Choroid plexus epithelial cell (primary cell): ENCODE results near the gene IL23A.
A peak's percentile ranks its signal among the peaks of the same experiment; 100 is the strongest.
"Not testable (repeated sequence)": the region's sequence is repeated elsewhere in the genome, so short reads cannot be mapped to it uniquely, and the experiment has no call there.

Source experiments
- DNase-seq: peaks from one replicate; pipeline ENCODE4 v3.0.0-alpha.2; 2010; ENCODE audit warnings: low read depth
- H3K4me3 ChIP-seq: 2 replicates; pipeline ENCODE4 v1.5.1; 2011; ENCODE audit warnings: low read depth, mild to moderate bottlenecking, control low read depth, low read length, moderate library complexity
- TF ChIP-seq, protein P1 (sequence below): conservative IDR thresholded peaks from 2 replicates; pipeline ENCODE4 v1.5.1; 2011; ENCODE audit warnings: low read depth, mild to moderate bottlenecking, control low read depth, inconsistent platforms, low read length, moderate library complexity

The IL23A gene

DNA sequence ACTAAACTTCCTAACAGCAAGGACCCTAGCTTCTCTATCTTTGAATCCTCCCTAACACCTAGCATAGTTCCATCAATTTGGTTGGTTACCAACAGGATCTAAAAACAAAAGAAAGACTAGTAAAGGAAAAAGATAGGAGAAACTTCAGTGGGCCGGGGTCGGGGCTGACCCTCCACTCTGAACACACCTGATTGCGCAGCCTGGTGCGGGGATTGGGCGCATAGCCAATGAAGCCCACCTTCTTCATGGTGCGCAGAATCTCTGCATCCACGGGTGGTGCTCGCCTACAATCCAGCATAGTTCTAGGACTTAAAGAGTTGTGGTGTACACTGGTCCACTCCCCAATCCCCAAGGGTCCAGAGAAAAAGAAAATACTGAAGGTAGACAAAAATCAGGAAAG, 12.6 kb upstream of the IL23A start:
- no peak overlapping the region for H3K4me3 ChIP-seq
- no peak for DNase-seq
- TF ChIP-seq, protein P1, sequence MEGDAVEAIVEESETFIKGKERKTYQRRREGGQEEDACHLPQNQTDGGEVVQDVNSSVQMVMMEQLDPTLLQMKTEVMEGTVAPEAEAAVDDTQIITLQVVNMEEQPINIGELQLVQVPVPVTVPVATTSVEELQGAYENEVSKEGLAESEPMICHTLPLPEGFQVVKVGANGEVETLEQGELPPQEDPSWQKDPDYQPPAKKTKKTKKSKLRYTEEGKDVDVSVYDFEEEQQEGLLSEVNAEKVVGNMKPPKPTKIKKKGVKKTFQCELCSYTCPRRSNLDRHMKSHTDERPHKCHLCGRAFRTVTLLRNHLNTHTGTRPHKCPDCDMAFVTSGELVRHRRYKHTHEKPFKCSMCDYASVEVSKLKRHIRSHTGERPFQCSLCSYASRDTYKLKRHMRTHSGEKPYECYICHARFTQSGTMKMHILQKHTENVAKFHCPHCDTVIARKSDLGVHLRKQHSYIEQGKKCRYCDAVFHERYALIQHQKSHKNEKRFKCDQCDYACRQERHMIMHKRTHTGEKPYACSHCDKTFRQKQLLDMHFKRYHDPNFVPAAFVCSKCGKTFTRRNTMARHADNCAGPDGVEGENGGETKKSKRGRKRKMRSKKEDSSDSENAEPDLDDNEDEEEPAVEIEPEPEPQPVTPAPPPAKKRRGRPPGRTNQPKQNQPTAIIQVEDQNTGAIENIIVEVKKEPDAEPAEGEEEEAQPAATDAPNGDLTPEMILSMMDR, result no peak

DNA sequence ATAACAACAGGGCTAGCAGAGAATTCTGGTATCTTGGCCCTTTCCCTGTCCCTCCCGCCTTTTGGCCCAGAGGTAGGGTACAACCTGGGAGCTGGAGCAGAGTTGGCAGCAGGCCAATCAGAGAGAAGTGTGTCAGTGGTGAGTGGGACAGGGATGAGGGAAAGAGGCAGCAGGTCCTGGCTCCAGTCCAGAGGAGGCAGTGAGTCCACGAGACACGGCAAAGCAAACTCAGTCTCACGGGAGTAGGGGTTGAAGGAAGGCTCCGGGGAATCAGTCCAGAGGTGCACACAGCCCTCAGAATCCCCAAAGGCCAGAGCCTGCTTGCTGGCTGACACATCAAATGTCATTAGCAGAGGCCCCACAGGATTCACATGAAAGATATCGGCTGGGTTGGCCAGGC, 12.2 kb upstream of the IL23A start:
- TF ChIP-seq, protein P1, result no peak
- no peak for DNase-seq
- H3K4me3 ChIP-seq, result no peak overlapping the region

DNA sequence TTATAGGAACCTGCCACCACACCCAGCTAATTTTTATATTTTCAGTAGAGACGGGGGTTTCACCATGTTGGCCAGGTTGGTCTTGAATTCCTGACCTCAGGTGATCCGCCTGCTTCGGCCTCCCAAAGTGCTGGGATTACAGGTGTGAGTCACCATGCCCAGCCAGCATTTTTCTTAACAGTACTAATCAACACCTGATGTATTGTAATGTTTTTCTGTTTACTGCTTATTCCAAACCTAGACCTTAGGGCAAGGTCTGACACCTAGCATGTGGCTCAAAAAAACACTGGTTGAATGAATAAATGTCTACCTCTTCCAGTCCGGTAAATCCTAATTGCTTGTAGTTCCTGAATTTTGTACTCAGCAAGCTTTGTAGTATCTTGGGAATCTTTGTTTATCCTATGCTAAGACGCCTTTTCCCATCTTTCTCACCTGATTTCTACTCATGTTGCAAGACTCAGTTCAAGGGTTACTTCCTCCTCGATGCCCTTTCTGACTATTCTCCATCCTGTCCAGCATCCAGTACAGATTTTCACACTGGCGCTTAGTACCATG, 7.7 kb upstream of the IL23A start:
- H3K4me3 ChIP-seq, result no peak overlapping the region
- no peak for DNase-seq
- TF ChIP-seq, protein P1, result no peak

DNA sequence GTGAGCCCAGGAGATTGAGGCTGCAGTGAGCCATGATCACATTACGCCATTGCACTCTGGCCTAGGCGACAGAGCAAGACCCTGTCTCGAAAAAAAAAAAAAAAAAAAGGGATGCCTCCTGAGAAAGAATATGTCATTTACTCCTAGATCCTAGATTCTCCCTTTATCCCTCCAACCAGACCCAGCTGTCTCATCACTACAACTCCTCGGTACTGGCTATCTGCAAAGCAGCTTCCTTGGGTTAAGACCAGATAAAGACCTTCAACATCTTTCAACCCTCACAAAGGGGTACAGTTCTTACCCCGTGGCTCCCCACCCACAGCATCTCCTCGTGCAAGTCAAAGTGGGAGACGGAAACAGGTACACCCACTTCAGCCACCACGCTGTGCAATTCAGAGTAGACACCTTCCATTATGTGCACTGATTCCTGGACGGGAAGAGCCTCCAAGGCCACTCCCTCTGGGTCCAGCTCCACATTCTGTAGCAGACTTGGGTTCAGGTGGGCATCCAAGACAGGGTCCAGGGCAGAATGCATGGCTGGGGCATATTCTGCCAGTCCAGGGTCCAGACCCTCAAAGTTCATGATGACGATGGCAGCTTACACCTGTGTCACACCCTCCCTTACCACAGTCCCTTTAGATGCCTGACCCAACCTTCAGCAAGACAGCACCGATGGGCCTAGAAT, 6.0 kb upstream of the IL23A start:
- H3K4me3 ChIP-seq, result peak overlapping the region; percentile 69
- DNase-seq, result no peak
- TF ChIP-seq, protein P1, result no peak

DNA sequence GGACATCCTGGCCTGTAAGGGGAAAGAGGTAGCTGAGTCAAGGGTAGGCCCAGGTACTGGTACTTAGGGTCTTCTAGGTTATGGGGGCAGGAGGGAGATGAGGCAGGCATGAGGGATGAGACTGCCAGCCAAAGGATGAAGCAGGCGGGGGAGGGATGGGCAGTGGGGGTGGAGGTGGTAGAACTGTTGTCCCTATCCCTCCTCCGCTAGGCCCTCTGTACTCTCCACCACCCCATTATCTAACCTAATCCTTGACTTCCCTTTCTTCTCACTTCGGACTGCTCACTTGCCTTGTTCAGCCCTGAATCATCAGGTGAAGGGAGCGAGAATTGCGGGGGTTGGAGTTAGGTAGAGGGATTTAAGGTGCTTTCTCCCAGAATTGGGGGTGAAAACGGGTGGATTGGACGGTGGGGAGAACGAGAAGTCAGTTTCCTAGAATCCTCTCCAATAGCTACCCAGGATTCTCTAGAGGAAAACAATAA, 5.4 kb upstream of the IL23A start:
- DNase-seq, result no peak
- H3K4me3 ChIP-seq, result peak overlapping the region; percentile 69
- TF ChIP-seq, protein P1, result no peak

DNA sequence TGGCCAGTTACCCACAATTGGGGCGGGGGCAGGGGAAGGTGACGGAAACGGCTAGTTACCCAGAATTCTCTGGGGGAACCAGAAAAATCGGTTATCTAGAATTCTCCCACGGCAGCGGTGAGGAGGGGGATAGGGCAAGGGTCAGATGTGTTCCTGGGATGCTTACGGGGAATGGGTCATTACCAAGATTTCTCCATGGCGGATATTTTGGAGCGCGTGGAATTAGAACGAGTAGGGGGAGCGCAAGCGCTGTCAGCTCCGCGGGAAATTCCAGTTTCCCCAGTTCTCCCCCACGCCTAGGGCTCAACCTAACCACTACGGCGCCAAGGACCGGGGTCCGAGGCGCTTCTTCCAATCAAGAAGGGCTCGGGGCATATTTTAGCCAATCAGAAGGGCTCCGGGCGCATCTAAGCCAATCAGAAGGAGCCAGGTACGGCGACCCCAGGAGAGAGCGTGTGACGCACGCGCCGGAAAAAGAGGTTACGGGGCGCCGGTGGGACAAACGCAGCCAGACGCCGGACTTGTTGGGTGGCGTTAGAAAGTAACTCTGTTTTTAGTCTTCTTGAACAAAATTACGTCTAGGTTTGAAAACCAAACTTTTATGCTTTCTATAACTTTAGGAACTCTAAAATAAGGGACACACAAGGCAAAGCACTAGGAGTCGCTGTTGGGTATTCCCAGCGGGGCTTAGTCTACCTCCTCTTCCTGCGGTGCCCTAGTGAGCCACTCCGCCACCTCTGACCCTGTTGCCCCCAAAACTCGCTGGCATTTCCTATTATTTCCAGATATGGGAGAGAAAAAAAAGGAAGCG, 4.8 kb upstream of the IL23A start, which contains the start of gene PAN2:
Gene PAN2 (minus strand): TSS at position 322 of the 811 bp plus-strand sequence. CDS start 906 bp downstream, outside the sequence.
- TF ChIP-seq, protein P1, result peak; percentile 78
- peak within 1 kb of the TSS; percentile 69 for H3K4me3 ChIP-seq
- DNase-seq, result peak; percentile 98

DNA sequence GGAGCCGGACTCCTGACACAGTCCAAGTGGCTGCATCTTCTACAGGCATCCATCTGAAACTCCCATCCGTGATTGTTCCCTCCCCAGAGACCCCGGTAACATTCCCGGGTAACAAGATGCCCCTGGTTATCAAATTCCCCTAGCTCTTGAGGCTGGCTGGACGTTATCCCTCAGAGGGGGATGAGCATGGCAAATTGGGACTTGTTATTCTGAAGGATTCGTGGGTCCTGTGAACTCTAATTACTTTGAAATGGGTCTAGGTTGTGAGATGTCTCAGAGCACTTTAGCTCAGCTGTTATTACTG, 4.2 kb upstream of the IL23A start:
- TF ChIP-seq, protein P1, result no peak
- no peak for DNase-seq
- peak overlapping the region; percentile 69 for H3K4me3 ChIP-seq

DNA sequence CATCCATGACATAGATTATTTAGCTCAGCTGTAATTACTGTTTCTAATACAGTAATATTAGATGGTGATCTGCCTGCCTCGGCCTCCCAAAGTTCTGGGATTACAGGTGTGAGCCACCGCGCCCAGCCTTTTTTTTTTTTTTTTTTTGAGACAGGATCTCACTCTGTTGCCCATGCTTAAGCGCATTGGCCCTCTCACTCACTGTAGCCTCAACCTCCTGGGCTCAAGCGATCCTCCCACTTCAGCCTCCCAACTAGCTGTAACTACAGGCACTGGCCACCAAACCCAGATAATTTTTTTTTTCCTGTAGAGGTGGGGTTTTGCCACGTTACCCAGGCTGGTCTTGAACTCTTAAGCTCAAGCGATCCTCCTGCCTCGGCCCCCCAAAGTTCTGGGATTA, 3.2 kb upstream of the IL23A start:
- DNase-seq, H3K4me3 ChIP-seq: not testable (repeated sequence)
